NCI-H1694 treated with DMSO at 0.1 percent for 48 hours (cell line): ENCODE data around the gene RAB34.

Experiments
- DNase-seq: peaks from one replicate; lab custom pipeline; 2025; lab: John Stamatoyannopoulos, UW

The RAB34 gene

DNA sequence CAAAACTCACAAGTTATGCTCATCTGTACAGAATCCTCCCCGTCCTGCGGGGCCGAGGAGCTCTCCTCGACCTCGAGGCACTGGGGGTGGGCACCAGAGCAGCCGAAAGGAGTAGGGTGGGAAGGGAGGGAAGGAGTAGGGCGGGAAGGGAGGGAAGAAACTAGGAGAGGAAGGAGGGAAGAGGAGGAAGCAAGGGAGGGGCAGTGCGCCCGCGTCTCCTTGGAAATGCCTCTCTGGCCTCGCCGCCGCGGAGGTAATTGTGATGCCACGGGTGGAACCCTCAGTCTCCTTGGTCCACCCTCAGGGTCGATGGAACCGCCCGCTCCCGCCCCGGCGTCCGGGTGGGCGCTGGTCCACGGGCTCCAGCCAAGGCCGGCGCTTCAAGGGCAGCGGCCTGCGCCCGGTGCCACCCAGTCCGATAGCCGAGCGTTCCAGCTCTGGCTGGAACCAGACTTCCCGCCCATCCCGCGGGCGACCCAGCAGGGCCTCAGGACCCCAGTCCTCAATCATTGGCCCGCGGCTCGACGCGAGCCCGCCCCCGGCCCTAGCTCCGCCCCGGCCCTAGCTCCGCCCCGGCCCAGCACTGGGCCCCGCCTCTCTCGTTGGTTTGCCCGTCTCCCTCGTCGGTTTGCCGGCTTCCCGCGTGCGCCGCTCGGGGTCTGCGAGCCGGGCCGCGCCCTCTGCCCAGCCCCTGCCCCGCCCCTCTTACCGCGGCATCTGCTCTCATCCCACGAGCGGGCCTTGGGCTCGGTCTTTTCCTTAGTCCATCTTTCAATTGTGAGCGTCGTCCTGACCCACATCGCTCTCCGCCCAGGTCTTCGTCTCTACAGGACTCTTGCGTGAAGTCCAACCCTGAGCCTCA, 6.6 kb downstream of the RAB34 start:
- DNase-seq, result peak; percentile 89

DNA sequence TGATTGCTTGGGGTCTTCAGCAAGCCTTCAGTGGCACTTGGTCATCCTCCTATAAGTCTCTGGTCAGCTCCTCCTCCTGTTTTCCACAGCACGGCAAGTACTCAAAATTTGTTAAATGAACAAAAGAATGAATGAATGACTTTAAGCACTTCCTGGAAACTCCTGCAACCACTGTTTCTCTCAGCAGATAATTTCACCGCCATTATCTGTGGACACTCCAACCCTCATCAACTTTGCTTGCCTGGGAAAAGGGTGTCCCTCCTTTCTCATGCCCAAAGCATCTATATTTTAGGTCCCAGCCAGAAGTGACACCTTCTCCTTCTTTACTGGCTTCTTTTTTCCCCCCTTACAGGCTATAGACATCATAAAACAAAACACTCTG, 10.3 kb downstream of the RAB34 start:
- DNase-seq, result no peak

DNA sequence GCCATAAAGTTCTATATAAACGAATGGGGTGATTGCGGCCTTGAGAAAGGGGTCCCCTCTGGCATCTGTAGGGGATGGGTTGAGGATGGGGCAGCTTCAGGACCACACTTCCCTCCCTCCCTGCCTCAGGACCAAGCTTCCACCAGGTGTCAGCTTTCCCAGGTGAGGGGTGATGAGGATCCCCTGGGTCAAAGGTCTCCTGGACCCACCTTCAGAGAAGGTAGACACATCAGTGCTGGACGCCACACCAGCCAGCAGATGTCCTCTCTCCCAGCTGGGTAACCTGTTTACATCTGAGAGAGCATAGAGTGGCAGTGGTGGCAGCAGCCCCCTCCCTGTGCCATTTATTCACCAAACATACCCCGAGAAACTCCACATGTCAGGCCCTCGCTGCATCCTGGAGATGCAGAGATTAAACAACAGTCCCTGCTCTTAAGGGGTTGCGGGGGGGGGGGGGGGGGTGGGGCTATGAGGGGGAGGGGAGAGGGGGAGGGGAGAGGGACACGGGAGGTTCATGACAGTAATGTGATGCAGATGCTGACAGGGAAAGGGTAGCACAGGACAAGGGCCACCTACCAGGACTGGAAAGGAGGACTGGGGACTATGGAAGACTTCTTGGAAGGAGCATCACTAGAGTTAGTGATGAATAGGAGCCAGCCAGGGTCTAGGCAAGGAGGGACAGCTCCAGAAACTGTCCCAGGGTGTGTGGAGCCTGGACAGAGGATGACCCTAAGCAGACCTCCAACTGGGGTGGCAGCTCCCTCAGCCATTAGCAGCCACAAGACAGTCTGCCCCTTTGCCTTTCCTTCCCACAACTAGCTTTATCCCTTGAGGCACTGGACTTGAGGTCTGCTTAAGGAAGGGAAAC, 11.0 kb downstream of the RAB34 start:
- DNase-seq, result no peak

DNA sequence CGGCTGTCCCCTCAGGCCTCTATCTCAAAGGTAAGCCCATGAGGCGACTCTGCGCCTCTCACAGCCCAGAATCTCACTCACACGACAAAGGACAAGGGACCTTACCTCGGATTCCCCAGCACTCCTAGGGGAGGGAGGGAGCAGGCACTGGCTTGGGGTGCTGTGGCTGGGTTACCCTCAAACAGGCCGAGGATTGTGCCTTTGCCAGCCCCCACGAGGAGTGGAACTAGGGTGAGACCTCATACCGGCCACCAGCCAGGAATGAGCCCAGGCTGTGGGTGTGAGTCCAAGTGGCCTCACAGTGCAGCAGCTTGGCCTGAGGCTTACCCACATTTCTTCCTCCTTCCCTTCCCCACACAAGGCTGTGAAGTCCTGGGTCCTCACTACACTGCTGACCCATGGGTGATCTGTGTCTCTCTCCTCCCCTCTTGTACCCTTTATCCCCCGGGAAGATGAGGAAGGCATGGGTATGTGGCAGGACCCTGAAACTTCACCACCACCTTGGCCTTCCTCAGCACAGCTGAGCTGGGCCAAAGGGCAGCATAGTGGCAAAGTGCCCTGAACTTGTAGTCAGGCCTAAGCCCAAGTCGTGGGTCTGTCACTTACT, 11.8 kb downstream of the RAB34 start:
- DNase-seq, result no peak

DNA sequence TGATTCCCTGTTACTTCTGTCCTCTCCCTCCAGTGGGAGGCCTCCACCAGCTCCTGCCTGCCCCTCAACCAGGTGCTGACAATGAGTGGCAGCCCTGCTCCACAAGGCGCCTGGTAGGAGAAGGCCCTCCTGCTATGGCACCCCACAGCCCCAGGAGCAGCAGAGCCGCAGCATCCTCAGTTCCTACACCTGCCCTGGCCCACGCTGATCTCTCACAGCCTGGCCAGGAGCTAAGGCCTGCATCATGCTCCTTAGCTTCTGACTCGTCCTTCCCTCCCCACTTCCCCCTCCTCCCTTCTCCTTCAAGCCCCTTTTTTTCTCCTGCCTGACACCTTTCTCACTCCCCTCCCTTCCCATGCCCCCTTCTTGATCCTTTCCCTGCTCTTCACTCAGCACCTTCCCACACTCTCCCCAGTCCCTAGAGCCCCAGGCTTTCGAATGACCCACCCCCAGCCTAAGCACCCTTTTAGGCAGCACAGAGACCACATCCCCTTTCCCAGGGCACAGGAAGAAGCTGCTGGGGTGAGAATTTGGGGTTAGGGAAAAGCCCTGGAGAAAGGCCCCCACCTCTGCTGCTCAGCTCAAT, 12.5 kb downstream of the RAB34 start:
- no peak for DNase-seq

DNA sequence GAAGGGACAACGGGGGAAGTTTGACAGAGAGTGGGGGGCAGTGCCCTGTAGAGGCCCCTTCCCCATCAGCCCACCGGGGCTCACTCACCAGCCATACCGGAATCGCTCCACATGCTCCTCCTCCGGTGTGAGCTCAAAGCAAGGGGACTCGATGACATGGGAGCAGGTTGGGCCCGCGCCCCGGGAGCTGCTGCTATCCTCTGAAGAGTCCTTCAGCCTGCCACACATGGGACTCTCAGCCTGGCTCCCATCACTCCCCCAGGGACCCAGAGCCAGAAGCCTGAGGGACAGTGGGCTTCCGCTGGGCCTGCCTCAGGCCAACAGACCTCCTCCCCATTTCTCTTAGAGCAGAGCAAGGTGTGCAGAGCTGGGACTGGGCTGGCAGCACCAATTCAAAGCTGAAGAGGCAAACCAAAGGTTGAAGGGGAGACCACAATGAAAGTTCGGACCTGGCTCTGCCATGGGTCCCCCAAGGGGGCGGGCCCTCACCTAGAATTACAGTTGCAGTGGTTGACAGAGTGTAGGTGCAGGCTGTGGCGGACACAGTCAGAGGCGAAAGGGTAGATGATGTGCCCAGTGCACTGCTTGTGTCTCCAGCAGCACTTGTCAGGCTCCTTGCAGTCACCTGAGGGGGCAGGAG, 13.3 kb downstream of the RAB34 start:
- DNase-seq, result no peak

DNA sequence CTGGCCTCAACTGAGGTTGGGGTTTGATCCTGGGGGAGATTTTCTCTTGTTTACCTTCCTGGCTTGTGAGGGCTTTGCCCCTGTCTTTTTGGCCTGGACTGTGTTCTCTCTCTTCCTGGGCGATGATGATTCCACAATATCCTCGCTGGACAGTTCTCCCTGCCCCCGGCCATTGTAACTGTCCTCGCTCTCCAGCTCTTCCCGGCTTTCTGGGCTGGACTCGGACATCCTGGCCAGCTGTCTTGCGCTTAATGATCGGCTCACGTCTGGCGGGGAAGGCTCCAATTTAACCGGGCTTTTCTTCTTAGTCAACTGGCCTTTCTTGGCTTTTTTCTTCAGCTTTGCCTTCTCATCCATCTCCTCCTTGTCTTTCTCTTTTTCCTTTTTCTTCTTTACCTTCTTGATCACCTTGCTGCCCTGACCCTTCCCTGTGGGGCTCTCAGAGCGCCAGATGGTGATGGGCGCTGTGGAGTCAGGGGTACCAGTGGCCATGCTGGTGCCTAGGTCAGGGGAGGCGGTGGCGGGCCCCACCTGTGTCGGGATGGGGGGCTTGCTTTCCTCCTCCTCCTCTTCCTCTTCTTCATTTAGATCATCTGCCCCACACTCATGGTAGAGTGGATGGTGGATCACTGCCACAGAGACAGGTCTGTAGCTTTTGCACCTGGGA, 14.0 kb downstream of the RAB34 start:
- DNase-seq, result no peak

DNA sequence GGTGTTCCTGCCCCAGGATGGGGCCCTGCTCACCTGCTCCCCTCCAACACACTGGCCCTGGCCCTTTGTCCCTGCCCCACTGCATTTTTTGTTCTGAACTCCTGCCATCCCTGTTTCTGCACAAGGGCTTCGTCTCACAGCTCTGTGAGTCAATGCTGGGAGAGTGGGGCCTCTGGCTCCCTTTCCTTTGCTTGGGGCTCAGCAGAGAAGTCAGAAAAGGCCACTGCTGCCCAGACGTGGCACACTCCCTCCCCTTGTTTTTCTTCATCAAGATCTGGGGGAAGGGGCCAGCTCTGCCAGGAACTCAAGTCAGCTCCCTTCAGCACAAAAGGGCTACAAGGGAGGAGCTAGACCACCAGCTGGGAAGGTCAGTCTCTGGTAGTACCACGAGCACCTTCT, 14.9 kb downstream of the RAB34 start:
- DNase-seq, result no peak

DNA sequence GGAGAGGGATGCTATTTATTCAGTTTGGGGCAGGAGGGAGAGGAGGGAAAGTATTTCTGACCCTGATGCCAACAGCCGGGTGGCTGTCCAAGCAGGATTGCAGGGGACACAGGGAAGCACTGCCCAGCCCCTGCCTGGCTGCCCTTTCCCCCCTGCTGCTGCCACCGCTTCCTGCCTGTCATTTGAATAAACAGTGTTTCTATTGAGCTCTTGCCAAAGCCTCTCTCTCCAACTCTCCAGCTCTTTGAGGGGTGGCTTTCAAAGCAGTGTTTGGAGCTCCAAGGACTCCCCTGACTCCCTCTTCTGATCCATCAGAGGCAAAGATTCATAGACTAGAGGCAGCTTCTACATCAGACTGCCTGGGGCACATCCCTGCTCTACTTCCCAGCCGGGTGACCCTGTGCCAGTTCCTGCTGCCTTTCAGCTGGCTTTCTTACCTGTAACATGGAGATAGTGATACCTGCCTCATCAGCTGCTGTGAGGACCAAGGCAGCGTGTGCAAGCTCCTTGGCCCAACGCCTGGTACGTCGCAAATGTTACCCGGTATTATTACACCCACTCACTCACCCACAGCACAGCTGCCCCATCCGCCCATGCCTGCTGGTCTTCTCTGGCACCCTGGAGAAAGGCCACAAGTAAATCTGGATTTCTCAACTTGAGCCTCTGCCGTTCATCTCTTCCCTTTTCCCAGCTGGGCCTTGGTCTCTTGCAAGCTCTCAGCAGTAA, 15.5 kb downstream of the RAB34 start:
- DNase-seq, result no peak

DNA sequence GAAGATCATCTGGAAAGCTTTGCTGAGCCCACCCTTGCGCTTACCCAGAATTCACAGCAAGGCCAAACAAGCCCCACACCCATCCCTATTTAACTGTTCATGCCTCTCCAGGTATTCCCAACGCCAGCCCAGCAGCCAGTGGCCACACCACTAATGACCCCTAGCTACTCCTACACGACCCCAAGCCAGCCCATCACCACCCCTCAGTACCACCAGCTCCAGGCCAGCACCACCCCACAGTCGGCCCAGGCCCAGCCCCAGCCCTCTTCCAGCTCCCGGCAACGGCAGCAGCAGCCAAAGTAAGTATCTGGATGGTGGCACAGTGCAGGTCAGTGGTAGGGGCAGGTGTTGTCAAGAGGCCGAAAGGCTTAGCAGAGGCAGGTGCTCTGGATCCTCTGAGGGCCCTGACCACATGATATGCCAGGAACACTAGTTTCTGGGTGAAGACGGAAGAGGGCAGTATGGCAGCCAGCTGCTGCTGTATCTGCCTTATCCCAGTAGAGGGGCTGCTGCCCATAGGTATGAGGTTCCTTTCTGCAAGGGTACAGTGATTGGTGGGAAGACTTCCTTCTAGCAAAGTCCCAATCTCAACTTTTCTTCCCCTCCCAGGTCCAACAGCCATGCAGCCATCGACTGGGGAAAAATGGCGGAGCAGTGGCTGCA, 16.7 kb downstream of the RAB34 start:
- DNase-seq, result no peak

DNA sequence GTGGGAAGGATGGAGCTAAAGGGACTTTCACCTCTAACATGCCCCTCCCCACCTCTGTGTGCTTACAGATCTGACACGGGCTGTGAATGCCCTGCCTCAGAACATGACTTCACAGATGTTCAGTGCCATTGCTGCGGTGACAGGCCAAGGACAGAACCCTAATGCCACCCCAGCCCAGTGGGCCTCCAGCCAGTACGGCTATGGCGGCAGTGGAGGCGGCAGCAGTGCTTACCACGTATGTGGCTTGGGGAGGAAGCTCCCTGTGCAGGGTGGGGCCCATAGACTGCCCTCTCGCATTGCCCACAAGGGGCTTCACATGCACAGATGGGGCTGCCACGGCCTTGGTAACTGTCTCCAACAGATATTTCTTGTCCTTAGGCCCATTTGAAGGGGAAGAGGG, 17.4 kb downstream of the RAB34 start:
- DNase-seq, result no peak

DNA sequence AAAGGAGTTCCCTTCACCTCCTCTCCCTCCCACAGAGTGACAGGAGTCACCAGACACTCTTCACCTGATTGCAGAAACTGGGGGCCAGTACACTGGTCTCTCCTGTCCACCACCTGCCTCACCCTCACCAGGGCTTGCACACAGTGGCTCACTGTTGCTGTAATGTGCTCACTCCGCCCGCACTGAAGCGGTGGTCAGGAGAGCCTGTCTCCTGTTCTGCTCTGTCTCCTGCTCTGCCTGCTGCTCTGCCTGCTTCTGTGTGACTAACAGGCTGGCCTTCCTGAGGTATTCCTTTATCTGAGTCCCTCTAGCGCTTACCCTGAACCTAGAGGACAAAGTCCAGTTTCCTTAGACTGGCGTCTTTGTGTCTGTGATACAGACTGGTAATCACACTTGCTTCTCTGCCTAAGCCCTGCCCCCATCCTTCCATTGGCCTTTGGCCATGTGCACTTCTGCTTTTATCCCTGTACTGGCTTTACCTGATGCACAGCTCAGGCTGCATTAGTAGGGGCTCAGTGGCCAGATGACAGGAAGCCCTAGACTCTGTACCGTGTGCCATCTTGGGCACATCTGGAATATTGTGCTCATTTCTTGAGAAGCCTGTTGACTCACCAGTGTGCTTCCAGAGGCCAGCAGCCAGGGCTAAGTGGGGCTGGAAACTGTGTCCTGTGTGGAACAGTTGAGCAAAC, 19.3 kb downstream of the RAB34 start:
- no peak for DNase-seq

DNA sequence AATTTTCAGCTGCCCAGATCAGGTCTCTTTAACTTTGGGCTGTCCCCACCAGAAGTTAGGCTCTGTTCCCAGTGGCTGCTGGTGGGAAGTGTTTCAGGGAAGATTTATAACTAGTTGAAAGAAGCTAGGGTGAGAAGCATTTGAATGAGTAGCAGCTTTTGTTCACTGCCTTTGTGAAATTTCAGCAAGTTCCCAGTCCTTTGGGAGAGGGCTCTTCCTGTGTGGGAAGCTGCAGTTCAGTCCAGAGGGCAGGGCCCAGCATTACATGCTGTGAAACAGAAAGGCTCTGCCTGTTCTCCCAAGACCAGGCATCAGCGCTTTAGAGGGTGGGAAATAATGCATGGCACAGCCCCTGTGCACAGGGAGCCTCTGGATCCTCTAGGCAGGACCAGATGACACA, 23.8 kb downstream of the RAB34 start:
- DNase-seq, result no peak

DNA sequence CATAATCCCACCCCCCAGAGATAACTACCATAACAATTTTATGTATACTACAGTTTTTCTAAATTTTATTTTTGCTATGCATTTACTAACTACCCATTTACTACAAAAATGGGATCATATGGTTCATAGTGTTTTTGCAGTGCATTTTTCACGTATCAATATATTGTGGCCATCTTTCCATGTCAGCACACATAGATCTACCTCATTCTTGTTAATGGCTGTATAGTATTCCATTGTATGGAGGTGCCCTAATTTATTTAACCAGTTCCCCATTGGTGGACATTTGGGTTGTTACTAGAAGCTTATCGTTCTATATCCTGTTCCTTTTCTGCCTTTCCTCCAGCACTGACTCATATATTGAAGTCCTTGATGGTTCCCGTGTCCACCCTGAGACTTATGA, 28.7 kb downstream of the RAB34 start:
- DNase-seq, result no peak

DNA sequence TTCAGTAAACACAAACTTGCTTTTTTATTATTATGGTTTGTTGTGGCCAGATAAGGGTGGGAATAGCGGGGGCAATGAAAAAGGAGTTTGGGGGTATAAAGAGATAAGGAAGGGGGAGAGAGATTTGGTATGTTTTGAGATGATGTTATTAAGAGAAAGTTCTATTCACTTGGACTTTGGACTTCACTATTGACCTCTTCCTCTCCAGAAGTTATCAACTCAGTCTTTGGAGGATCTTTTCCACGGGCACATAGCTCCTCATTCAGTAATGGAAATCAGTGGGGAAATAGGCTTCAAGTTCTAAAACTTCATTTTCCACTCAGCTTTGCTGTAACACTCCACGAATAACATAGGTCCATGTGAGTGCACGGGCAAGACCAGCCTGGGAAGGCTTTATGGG, 29.2 kb downstream of the RAB34 start:
- no peak for DNase-seq

DNA sequence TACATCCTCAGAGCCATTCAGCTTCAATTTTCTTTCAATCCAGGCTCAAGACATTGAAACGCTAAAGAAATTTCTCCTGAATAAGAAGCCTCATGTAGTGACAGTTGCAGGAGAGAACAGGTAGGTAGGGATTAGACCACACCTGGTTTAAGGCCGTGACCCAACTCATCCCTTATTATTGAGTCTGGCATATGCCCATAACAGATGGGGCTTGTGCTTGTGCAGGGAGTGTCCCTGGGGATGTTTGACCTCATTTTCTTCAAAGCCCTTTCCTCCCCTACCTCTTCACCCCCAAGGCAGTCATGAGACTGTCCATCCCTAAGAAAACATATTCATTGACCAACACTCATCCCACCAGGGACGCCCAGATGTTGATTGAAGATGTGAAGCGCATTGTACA, 31.4 kb downstream of the RAB34 start:
- DNase-seq, result no peak

DNA sequence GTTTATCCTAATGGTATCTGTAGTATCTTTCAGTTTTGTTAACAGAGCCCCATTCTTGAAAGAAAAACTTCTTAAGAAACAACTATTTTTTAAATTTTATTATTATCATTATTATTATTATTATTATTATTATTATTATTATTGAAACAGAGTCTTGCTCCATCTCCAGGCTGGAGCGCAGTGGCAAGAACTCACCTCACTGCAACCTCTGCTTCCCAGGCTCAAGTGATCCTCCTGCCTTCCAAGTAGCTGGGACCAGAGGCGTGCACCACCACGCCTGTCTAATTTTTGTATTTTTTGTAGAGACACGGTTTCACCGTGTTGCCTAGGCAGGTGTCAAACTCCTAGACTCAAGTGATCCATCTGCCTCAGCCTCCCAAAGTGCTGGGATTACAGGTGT, 32.3 kb downstream of the RAB34 start:
- DNase-seq, result no peak

DNA sequence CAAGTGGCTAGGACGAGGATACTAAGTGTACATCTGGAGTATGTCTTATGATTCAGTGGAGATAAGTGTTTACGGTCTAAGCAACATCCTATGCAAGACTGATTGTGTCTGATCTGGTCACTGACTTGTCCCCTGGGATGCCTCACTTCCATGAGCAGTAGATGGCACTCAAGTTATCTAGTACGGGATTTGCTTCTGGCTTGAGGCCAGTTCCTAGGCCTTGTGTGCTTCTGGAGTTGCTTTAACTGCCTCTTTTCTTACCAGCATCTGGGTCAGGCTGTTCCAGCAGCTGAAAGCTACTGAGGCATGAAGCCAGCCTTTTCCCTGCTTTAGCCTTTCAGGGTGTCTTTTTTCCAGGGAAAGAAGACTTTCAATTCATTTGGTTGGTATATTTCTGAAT, 32.7 kb downstream of the RAB34 start:
- no peak for DNase-seq

DNA sequence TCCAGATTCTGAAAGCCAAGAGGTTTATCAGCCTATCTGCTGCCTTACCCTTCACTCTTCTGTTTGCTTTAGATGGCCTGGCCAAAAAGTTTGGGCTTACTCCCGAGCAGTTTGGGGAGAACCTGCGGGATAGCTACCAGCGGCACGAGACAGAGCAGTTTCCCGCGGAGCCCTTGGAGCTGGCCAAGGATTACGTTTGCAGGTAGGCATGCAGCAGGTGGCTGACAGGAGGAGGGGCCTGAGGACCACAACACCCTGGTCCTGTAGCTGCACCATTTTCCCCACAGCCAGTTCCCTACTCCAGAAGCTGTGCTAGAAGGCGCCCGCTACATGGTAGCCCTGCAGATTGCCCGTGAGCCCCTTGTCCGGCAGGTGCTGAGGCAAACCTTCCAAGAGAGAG, 35.0 kb downstream of the RAB34 start:
- DNase-seq, result no peak

DNA sequence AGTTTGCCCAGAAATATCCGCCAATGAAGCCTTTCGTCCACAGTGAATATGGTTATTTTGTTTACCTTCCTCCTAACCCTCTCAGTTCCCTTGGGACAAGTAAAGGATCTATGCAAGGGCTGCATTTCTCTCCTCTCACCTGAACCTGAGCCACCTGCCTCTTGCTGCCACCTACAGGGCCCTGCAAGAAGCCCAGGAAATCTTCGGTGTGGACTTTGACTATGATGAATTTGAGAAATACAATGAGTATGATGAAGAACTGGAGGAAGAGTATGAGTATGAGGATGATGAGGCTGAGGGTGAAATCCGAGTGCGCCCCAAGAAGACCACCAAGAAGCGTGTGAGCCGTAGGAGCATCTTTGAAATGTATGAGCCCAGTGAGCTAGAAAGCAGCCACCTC, 41.7 kb downstream of the RAB34 start:
- peak; percentile 4 for DNase-seq
